HepG2 (cell line): Measurements from ENCODE around the gene GPATCH8. TPM values are rescaled to one million over a fixed set of nuclear protein-coding genes. Genes with fewer than 3 reads are reported as not detected.
A peak's percentile ranks its signal among the peaks of the same experiment; 100 is the strongest.

Experiments used
- ATAC-seq: fragments of 200-7000 bp; cut with Tn5 transposase; 3 replicates; pipeline ENCODE4 v1.9.1; 2020; ENCODE audit warnings: mild to moderate bottlenecking, moderate library complexity
- BruUV-seq: library from RNA; stranded (reverse); fragments of 400-500 nt; replicated peaks from 2 replicates; lab custom pipeline; 2021; lab: Mats Ljungman, UMichigan
- CTCF ChIA-PET: fragments of 300-600 bp; formaldehyde crosslinking; extraction: SDS; loops from one replicate; lab custom pipeline; 2021; ENCODE audit warnings: low total read pairs, inconsistent platforms, low intra/inter-chr PET ratio; lab: Yijun Ruan, JAX
- POLR2A ChIA-PET: fragments of 350-600 bp; sonication (Branson Sonifier 250); formaldehyde crosslinking; loops from one replicate; lab custom pipeline; 2020; ENCODE audit warnings: antibody characterized with exemption, inconsistent platforms; lab: Yijun Ruan, JAX
- DNase-seq: peaks from one replicate; pipeline ENCODE4 v3.0.0-alpha.2; 2015; ENCODE audit warnings: low spot score
- FAIRE-seq: peaks from 3 replicates; lab custom pipeline; 2011; peaks lifted over from hg19 to GRCh38; lab: Jason Lieb, UNC
- H2AFZ ChIP-seq: one replicate; pipeline ENCODE4 v1.6.1; 2011; ENCODE audit warnings: low read length, inconsistent platforms
- H3K27ac ChIP-seq: fragments of 300-600 bp; 3 replicates; pipeline ENCODE4 v1.8.0; 2011; ENCODE audit warnings: mixed run types, mild to moderate bottlenecking, mixed read lengths, low read length, inconsistent platforms; ENCODE audit not compliant: insufficient read depth; ENCODE audit errors: extremely low read length
- H3K27me3 ChIP-seq, 2 experiments: fragments of 200-600 bp in 1 of 2; 2 replicates in 1 of 2; 3 replicates in 1 of 2; pipeline versions ENCODE4 v1.6.0 to v1.8.0; 2011; ENCODE audit warnings: low read length in 2 of 2, mild to moderate bottlenecking in 2 of 2, moderate library complexity in 2 of 2, inconsistent platforms in 1 of 2; ENCODE audit not compliant: insufficient read depth in 2 of 2, control insufficient read depth in 1 of 2
- H3K36me3 ChIP-seq, 2 experiments: fragments of 200-600 bp in 1 of 2; replicated peaks in 1 of 2; 2 replicates in 1 of 2; 3 replicates in 1 of 2; pipeline versions ENCODE4 v1.5.1 to v1.8.0; 2011; ENCODE audit warnings: low read length in 2 of 2, inconsistent platforms in 1 of 2; ENCODE audit not compliant: insufficient read depth in 2 of 2, control insufficient read depth in 1 of 2
- H3K4me1 ChIP-seq: 2 replicates; pipeline ENCODE4 v1.5.1; 2012; ENCODE audit warnings: low read length, inconsistent platforms; ENCODE audit not compliant: insufficient read depth
- H3K4me2 ChIP-seq: 2 replicates; pipeline ENCODE4 v1.6.0; 2011; ENCODE audit warnings: low read depth, low read length, inconsistent platforms
- H3K4me3 ChIP-seq, 3 experiments: fragments of 200-600 bp in 1 of 3; sonication (generic), shearing (Covaris generic) in 1 of 3; replicated peaks in 1 of 3; 2 replicates each; pipeline ENCODE4 v1.5.1; 2011 to 2016; ENCODE audit warnings: low read length in 3 of 3, inconsistent platforms in 2 of 3, low read depth in 2 of 3, mild to moderate bottlenecking in 2 of 3, control low read depth in 1 of 3, mixed read lengths in 1 of 3; ENCODE audit not compliant: insufficient read depth in 1 of 3
- H3K79me2 ChIP-seq: one replicate; pipeline ENCODE4 v1.6.1; 2011; ENCODE audit warnings: low read length, inconsistent platforms; ENCODE audit not compliant: insufficient read depth
- H3K9ac ChIP-seq: 2 replicates; pipeline ENCODE4 v1.6.0; 2011; ENCODE audit warnings: mild to moderate bottlenecking, low read depth, low read length, inconsistent platforms; ENCODE audit not compliant: insufficient read depth
- H3K9me3 ChIP-seq: 2 replicates; pipeline ENCODE4 v1.5.1; 2012; ENCODE audit warnings: mild to moderate bottlenecking, low read length
- H4K20me1 ChIP-seq: 2 replicates; pipeline ENCODE4 v1.6.0; 2011; ENCODE audit warnings: inconsistent platforms, mild to moderate bottlenecking, low read length, moderate library complexity; ENCODE audit not compliant: insufficient read depth
- HCFC1 ChIP-seq: fragments of 150-350 bp; IDR thresholded peaks from 2 replicates; pipeline ENCODE4 v1.6.1; 2014; ENCODE audit warnings: low read depth, low read length
- ZFX ChIP-seq: sonication (generic); formaldehyde crosslinking; IDR thresholded peaks from 2 replicates; pipeline ENCODE4 v1.4.0; 2020; ENCODE audit warnings: mild to moderate bottlenecking, low read depth, missing genetic modification reagents, moderate library complexity
- ZNF782 ChIP-seq: sonication (generic); formaldehyde crosslinking; IDR thresholded peaks from 2 replicates; pipeline ENCODE4 v1.4.0; 2020; ENCODE audit warnings: missing genetic modification reagents, mild to moderate bottlenecking, borderline replicate concordance
- ZNF788 ChIP-seq: sonication (generic); formaldehyde crosslinking; IDR thresholded peaks from 2 replicates; pipeline ENCODE4 v1.5.0; 2020; ENCODE audit warnings: mild to moderate bottlenecking, missing genetic modification reagents, borderline replicate concordance
- WGBS: methylation state at CpG from one replicate; pipeline ENCODE4 v1.1.6; 2017; ENCODE audit warnings: low lambda C conversion rate; 5-methylcytosine and 5-hydroxymethylcytosine counted together
- in situ Hi-C: cut with HindIII; loops from 2 replicates; pipeline ENCODE4 v1.10.0; 2017; ENCODE audit warnings: low pct_unique_long_range_greater_than_20kb; ENCODE audit not compliant: extremely low pct_ligation_motif_present
- intact Hi-C: fragments of 100-400 bp; cut with micrococcal nuclease; formaldehyde crosslinking; loops from one replicate; pipeline ENCODE4 v1.10.0; 2022; ENCODE audit not compliant: unreplicated experiment
- polyA plus RNA-seq, 8 experiments: library from polyadenylated mRNA; depleted of rRNA in 3 of 8; stranded (reverse) in 7 of 8; unstranded in 1 of 8; fragments of >200 nt; fragmentation: Illumina TruSeq in 4 of 8; extraction: Trizol in 4 of 8; gene quantifications; 2 replicates each; pipeline versions ENCODE4 v1.2.1 to v1.2.3, GENCODE V29; 2011 to 2016; ENCODE audit warnings: low read depth in 4 of 8, missing spikeins in 1 of 8, mixed read lengths in 1 of 8; ENCODE audit not compliant: insufficient read depth in 1 of 8
- total RNA-seq, 5 experiments: library from RNA; depleted of rRNA; stranded (reverse); fragments of >200 nt; fragmentation: Illumina TruSeq; extraction: Trizol; gene quantifications; 2 replicates each; pipeline ENCODE4 v1.2.3, GENCODE V29; 2016; ENCODE audit warnings: low read depth in 1 of 5
- TF ChIP-seq, protein P1 (sequence below): sonication (generic); formaldehyde crosslinking; IDR thresholded peaks from 2 replicates; pipeline ENCODE4 v1.9.0; 2022; ENCODE audit warnings: low read depth, missing genetic modification reagents
- TF ChIP-seq, protein P2 (sequence below): sonication (generic); formaldehyde crosslinking; IDR thresholded peaks from 2 replicates; pipeline ENCODE4 v1.5.0; 2020; ENCODE audit warnings: missing genetic modification reagents
- TF ChIP-seq, protein P3 (sequence below): sonication (generic); formaldehyde crosslinking; IDR thresholded peaks from 2 replicates; pipeline ENCODE4 v1.8.1; 2023; ENCODE audit warnings: mild to moderate bottlenecking, missing genetic modification reagents
- TF ChIP-seq, protein P4 (sequence below): sonication (generic); formaldehyde crosslinking; conservative IDR thresholded peaks from 2 replicates; pipeline ENCODE4 v1.8.1; 2023; ENCODE audit warnings: missing genetic modification reagents

GPATCH8 gene
- total and polyA plus RNA-seq, 2 of the 13 experiments (the other 11 are each of a cell fraction or from before 2014, with no cell fraction given) = 20.7 to 21.5 TPM

DNA sequence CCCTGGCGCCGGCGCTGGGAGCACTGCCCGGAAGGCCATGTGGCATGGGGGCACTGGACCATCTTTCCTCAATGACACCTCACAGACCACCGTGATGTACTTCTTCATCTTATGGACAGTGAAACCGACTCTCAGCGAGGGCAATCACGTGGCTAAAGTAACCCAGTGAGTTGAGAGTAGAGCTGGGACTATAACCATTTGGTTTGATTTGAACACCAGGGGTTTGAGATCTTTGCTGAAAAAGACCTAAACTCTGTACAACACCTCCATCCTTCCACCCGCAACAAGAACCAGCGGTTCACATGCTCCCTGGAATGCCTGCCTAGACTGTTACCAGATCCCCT lies 117.1 kb downstream of the GPATCH8 start:
- ChIA-PET CTCF (no interaction called here), POLR2A (interaction anchor here (0.5 to 1.6 kb wide), 2 partner anchors 14 to 811 kb away, joined by 3 to 6 read pairs; no protein-coding TSS in a partner anchor)
- BruUV-seq = no TSS peak
- WGBS = 82% methylated on average over 2 of the region's 10 CpGs
- Histone ChIP-seq H3K36me3 (no peaks in the 10 kb centered on the region), H2AFZ (peak overlapping the region; percentile 13), H3K9ac (no peak overlapping the region), H3K4me1 (peaks cover 38% of the 10 kb centered on the region), H3K27ac (no peak overlapping the region), H4K20me1 (no peaks in the 10 kb centered on the region), H3K79me2 (no peaks in the 10 kb centered on the region), H3K4me2 (peak overlapping the region; percentile 96), H3K27me3 (peaks cover 11 to 48% of the 10 kb centered on the region in 2 experiments), H3K9me3 (no peaks in the 10 kb centered on the region), H3K4me3 (peak overlapping the region; percentile 58 to 83 (median 61); a peak in 5 of 6 replicates)
- intact Hi-C loops (no loop called here), in situ Hi-C loops (no loop called here)
- TF ChIP-seq, protein P1, sequence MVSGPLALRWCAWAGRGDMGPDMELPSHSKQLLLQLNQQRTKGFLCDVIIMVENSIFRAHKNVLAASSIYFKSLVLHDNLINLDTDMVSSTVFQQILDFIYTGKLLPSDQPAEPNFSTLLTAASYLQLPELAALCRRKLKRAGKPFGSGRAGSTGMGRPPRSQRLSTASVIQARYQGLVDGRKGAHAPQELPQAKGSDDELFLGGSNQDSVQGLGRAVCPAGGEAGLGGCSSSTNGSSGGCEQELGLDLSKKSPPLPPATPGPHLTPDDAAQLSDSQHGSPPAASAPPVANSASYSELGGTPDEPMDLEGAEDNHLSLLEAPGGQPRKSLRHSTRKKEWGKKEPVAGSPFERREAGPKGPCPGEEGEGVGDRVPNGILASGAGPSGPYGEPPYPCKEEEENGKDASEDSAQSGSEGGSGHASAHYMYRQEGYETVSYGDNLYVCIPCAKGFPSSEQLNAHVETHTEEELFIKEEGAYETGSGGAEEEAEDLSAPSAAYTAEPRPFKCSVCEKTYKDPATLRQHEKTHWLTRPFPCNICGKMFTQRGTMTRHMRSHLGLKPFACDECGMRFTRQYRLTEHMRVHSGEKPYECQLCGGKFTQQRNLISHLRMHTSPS (CRISPR knock-in tag) = 0 out of 2 replicates have a peak, but pooled peaks have one; percentile 2
- TF ChIP-seq, protein P2, sequence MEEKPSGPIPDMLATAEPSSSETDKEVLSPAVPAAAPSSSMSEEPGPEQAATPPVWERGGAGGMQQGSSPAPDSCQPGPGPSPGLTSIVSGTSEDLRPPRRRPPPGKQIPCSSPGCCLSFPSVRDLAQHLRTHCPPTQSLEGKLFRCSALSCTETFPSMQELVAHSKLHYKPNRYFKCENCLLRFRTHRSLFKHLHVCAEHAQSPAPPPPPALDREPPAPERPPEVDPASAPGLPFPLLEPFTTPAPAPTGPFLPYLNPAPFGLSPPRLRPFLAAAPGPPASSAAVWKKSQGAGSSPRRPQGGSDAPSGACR (CRISPR knock-in tag) = 0 out of 2 replicates have a peak, but pooled peaks have one; percentile 53
- TF ChIP-seq ZNF788 (CRISPR knock-in tag) = 0 out of 2 replicates have a peak, but pooled peaks have one; percentile 6
- 0 out of 2 replicates have a peak, but pooled peaks have one; percentile 9 for TF ChIP-seq ZFX (CRISPR knock-in tag)
- TF ChIP-seq, protein P3, sequence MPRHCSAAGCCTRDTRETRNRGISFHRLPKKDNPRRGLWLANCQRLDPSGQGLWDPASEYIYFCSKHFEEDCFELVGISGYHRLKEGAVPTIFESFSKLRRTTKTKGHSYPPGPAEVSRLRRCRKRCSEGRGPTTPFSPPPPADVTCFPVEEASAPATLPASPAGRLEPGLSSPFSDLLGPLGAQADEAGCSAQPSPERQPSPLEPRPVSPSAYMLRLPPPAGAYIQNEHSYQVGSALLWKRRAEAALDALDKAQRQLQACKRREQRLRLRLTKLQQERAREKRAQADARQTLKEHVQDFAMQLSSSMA = 0 out of 2 replicates have a peak, but pooled peaks have one; percentile 8
- TF ChIP-seq, protein P4, sequence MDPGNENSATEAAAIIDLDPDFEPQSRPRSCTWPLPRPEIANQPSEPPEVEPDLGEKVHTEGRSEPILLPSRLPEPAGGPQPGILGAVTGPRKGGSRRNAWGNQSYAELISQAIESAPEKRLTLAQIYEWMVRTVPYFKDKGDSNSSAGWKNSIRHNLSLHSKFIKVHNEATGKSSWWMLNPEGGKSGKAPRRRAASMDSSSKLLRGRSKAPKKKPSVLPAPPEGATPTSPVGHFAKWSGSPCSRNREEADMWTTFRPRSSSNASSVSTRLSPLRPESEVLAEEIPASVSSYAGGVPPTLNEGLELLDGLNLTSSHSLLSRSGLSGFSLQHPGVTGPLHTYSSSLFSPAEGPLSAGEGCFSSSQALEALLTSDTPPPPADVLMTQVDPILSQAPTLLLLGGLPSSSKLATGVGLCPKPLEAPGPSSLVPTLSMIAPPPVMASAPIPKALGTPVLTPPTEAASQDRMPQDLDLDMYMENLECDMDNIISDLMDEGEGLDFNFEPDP (CRISPR knock-in tag) = 0 out of 2 replicates have a peak, but pooled peaks have one; percentile 42
- TF ChIP-seq ZNF782 (CRISPR knock-in tag) = no peak
- TF ChIP-seq HCFC1 = no peak
- DNase-seq = no peak
- FAIRE-seq = peak; percentile 12
- ATAC-seq = no peak
